ENCODE results near the gene APOM. TPM values are rescaled to one million over a fixed set of nuclear protein-coding genes. Genes with fewer than 3 reads are reported as not detected.

The APOM gene
- total RNA-seq, 1 experiment from 2014 or later: 3.5 TPM

GRCh38 chr6:31645325-31645724, 10.4 kb upstream of the APOM start (continued):
- TF ChIP-seq HMGXB4 (CRISPR knock-in tag; IDR thresholded peaks at IDR 0.05) (no peak), ZBTB43 (CRISPR knock-in tag; IDR thresholded peaks at IDR 0.05) (no peak), ZNF232 (CRISPR knock-in tag; IDR thresholded peaks at IDR 0.05) (no peak)

GRCh38 chr6:31651602-31652191, 4.0 kb upstream of the APOM start:
- TF ChIP-seq NFYB (CRISPR knock-in tag; conservative IDR thresholded peaks at IDR 0.05; ENCODE audit: low read depth) (peak; percentile 5; the same call in 1 of the 2 replicates), JUN (CRISPR knock-in tag; IDR thresholded peaks at IDR 0.05) (no peak)
- Mint-ChIP-seq H3K27me3 (ENCODE audit: low read depth) (no peaks in the 10 kb centered on the region), H3K4me3 (peak overlapping the region; percentile 91), H3K9me3 (no peaks in the 10 kb centered on the region), H3K36me3 (peaks cover 39% of the 10 kb centered on the region), H3K4me1 (peaks cover 20% of the 10 kb centered on the region), H3K27ac (peak overlapping the region; percentile 100)
- ATAC-seq: peak; percentile 57
- DNase-seq (ENCODE audit: low spot score): peak; percentile 67
- ChIA-PET CTCF (interaction anchor here (0.7 to 2.3 kb wide), 11 partner anchors 8 to 179 kb away, joined by 3 to 14 read pairs (median 4); partner anchors contain the start of genes ATP6V1G2, C6orf47 and GPANK1), POLR2A (interaction anchor here (0.8 to 2.1 kb wide), 12 partner anchors 9 to 176 kb away, joined by 3 to 11 read pairs (median 4); partner anchors contain the start of genes C6orf47, CLIC1, DDAH2 and DDX39B)

GRCh38 chr6:31652925-31653724, 2.6 kb upstream of the APOM start:
- ATAC-seq: peak; percentile 79
- no peaks in the 10 kb centered on the region for H3K9me3 Mint-ChIP-seq

GRCh38 chr6:31654574-31655348, 933 bp upstream of the APOM start:
- DNase-seq (ENCODE audit: low spot score) (no peak), ATAC-seq (no peak)
- H3K27me3 Mint-ChIP-seq (ENCODE audit: low read depth): no peaks in the 10 kb centered on the region
- no peak overlapping the region for H3K27ac Mint-ChIP-seq
- no peak overlapping the region for H3K4me3 Mint-ChIP-seq
- ChIA-PET POLR2A (interaction anchor here (1.0 kb wide), 1 partner anchor 10 kb away, joined by 9 read pairs; the partner anchor contains the start of gene GPANK1), CTCF (no interaction called here)
- H3K4me1 Mint-ChIP-seq: peaks cover 28% of the 10 kb centered on the region
- no peaks in the 10 kb centered on the region for H3K9me3 Mint-ChIP-seq
- H3K36me3 Mint-ChIP-seq: peaks cover 11% of the 10 kb centered on the region
- TF ChIP-seq ZNF671 (CRISPR knock-in tag; IDR thresholded peaks at IDR 0.05) (no peak), ATF6 (CRISPR knock-in tag; IDR thresholded peaks at IDR 0.05) (no peak), ZNF138 (CRISPR knock-in tag; conservative IDR thresholded peaks at IDR 0.05) (no peak), ESRRA (CRISPR knock-in tag; IDR thresholded peaks at IDR 0.05; ENCODE audit: borderline replicate concordance) (no peak), IRF2 (CRISPR knock-in tag; IDR thresholded peaks at IDR 0.05; ENCODE audit: borderline replicate concordance, low read depth) (no peak), CDX4 (CRISPR knock-in tag; IDR thresholded peaks at IDR 0.05; ENCODE audit: borderline replicate concordance) (no peak), NFE2L1 (CRISPR knock-in tag; IDR thresholded peaks at IDR 0.05) (no peak), SOX15 (CRISPR knock-in tag; IDR thresholded peaks at IDR 0.05) (no peak), CREM (CRISPR knock-in tag; IDR thresholded peaks at IDR 0.05) (no peak)

More at GRCh38 chr6:31652925-31653724, 2.6 kb upstream of the APOM start:
- H3K4me1 Mint-ChIP-seq: peaks cover 20% of the 10 kb centered on the region
- H3K27me3 Mint-ChIP-seq (ENCODE audit: low read depth): no peaks in the 10 kb centered on the region
- CTCF ChIA-PET: interaction anchor here (0.6 to 2.3 kb wide), 8 partner anchors 8 to 210 kb away, joined by 3 to 14 read pairs (median 5); partner anchors contain the start of genes C6orf47, GPANK1 and NEU1
- TF ChIP-seq ZSCAN18 (CRISPR knock-in tag; IDR thresholded peaks at IDR 0.05) (no peak), ETV6 (CRISPR knock-in tag; IDR thresholded peaks at IDR 0.05) (peak; percentile 10; the same call in 1 of the 2 replicates)
- peak overlapping the region; percentile 100 for H3K27ac Mint-ChIP-seq
- peak overlapping the region; percentile 91 for H3K4me3 Mint-ChIP-seq
- POLR2A ChIA-PET: interaction anchor here (0.6 to 2.1 kb wide), 11 partner anchors 8 to 210 kb away, joined by 3 to 11 read pairs (median 4); partner anchors contain the start of genes ATP6V1G2, C6orf47, DDAH2 and DDX39B
- peaks cover 26% of the 10 kb centered on the region for H3K36me3 Mint-ChIP-seq
- DNase-seq (ENCODE audit: low spot score): peak; percentile 81
